HPDE6-E6E7 (cell line): ENCODE data around the gene GUCA1A.

Source experiments
- DNase-seq: peaks from one replicate; pipeline ENCODE4 v3.0.0; 2011; ENCODE audit warnings: missing footprints; ENCODE audit errors: extremely low spot score

GUCA1A gene

DNA sequence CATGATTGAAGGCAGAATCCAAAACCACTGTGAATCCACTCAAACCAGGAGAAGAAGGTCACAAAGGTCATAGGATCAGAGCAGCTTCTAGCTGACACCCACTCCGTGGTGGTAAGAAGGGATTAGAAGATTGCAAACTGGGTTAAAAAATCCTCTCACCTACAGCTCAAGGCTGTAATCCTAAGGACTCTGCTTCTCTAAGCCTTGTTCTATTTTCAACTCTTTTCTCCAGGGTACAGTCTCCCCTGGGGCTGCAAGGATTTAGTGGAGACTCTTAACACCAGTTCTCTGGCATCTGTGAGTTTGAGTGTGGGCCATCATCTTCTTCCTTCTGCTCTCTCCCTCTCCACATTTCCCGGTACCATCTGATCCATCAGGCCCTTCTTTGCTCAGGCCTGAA, at the start of gene GUCA1A:
Gene GUCA1A, plus strand, starts transcription at position 264 of the 400 bp plus-strand sequence. CDS start 250 bp downstream, outside the sequence.
- DNase-seq, result no peak

DNA sequence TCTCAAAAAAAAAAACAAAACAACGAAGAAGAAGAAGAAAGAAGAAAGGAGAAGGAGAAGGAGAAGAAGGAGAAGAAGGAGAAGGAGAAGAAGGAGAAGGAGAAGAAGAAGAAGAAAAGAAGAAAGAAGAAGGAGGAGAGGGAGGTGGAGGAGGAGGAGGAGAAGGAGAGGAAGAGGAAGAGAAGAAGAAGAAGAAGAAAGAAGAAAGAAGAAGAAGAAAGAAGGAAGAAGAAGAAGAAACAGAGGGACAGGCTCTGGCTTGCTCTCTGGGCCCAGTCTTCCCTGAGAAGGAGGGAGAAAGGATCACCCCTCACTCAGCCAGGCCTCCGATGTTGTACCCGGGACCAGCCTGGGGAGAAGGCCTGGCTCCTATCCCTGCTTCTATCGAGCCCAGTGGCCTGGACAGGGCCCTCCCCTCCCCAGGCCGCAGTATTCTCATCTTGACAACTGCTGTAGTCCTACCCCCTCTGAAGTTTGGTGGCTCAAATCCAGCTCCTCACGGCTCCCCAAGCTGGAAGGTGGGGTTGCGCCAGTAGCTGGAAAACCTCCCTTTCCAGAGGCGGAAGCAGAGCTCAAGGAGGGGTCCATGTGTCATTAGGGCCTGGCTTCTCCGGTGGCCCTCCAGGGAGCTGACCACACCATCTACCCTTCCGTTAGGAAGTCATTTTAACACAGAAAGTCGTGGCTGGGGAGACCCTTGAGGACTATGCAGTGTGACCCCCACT, 49.6 kb upstream of the GUCA1A start:
- DNase-seq, result no peak

- no peak for DNase-seq
These were observed 48.8 kb upstream of the GUCA1A start for GRCh38 chr6:42124223-42124836.

- DNase-seq, result no peak
These were observed 47.9 kb upstream of the GUCA1A start for GRCh38 chr6:42125231-42125630.

DNA sequence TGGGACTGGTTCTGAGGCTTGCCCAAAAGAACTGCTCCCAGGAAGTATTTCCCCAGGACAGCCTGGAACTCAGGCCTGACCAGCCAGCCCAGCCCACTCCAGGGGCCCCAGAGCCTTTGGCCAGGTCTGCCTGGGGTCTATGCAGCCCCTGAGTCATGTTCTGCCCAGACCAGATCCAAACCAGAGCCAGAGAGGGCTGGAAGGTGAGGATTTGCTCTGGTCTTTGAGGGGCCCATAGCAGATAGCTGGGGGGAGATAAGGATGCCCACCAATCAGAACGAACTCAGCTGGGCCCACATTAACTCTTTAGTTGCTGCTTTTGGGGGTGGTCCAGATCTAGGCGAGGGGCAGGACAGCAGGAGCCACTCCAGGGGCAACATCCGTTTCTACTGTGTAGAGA, 47.5 kb upstream of the GUCA1A start:
- DNase-seq, result no peak

DNA sequence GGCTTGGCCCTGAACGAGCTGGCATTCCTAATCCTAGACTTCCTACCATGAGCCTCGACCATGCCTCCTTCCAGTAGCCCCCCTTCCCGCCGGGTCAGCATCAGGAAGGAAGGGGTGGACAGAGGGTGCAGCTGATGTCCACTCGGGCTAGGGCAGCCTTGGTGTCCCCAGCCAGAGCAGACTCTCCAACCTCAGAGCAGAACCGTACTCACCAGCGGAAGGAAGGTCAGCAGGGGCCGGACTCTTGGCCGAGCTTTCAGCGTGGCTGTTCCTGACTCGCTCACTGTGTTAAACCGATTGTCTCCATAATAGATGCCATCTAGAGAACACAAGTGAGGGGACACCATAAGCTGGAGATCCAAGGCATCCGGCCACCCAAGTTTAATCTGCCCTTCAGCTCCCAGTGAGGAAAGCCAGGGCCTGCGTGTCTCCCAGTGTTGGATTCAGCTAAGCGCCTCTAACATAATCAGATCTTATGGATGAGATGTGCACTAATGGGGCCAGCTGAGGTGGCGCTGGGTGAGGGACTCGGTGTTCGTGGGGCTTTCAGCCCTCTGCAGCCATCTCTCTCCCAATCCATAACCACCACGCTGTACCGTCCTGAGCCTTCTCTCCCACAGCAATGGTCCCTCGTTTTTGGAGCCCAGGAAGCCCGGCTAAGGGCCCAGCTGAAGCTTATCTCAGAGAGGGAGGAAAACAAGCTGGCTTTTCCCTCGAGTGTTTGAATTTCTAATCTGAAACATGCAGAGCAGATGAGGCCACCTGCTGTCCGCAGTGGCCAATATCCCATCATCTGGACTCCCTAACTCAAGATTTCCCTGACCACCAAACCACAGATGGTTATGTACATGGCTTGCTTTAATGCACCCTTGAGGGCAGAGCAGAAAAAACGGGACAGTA, 44.5 kb upstream of the GUCA1A start:
- DNase-seq, result no peak

- DNase-seq, result no peak
These were observed 43.8 kb upstream of the GUCA1A start for GRCh38 chr6:42129360-42129676.

- DNase-seq, result no peak
These were observed 41.6 kb upstream of the GUCA1A start for GRCh38 chr6:42131531-42131930.

DNA sequence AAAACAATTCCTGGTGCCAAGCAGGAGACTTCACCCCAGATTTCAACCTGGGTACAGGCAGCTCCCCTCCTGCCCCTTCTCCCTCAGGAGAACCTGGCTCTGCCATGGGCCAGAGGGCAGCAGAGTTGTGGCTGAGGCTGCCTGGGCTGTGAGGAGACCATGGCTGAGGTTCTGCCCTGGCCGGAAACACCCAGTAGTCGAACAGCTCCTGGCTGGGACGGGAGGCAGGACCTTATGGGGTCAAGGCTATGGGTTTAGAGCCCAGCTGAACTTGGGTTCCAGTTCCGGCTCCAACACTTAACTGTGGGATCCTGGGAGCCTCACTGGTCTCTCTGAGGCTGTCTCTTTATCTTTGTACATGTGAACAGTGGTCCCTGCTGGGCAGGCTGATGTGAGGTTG, 39.2 kb upstream of the GUCA1A start:
- no peak for DNase-seq

DNA sequence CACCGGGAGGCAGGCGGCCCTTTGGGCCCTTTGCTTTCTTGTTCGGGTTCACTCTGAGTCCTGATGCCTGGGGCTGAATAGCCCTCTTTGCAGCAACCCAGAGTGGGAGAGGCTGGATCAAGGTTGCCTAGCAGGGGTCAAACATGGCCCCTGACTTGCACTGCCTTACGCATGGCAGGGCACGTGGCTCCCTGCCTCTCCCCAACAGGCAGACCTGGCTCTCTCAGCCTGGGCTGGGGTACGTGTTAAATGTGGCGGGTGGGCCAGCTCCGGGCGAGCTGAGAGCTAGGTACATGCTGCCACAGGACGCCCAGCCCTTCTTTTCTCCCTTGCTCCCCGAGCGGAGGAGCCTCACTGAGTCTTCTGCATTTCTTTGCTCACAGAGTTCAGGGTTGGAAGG, 38.0 kb upstream of the GUCA1A start:
- no peak for DNase-seq

- DNase-seq, result no peak
These were observed 37.4 kb upstream of the GUCA1A start for GRCh38 chr6:42135722-42136121.

- DNase-seq, result no peak
These were observed 36.5 kb upstream of the GUCA1A start for GRCh38 chr6:42136508-42137193.

GRCh38 chr6:42137194-42137753, 35.9 kb upstream of the GUCA1A start:
- no peak for DNase-seq

- no peak for DNase-seq
These were observed 35.0 kb upstream of the GUCA1A start for GRCh38 chr6:42138190-42138589.

DNA sequence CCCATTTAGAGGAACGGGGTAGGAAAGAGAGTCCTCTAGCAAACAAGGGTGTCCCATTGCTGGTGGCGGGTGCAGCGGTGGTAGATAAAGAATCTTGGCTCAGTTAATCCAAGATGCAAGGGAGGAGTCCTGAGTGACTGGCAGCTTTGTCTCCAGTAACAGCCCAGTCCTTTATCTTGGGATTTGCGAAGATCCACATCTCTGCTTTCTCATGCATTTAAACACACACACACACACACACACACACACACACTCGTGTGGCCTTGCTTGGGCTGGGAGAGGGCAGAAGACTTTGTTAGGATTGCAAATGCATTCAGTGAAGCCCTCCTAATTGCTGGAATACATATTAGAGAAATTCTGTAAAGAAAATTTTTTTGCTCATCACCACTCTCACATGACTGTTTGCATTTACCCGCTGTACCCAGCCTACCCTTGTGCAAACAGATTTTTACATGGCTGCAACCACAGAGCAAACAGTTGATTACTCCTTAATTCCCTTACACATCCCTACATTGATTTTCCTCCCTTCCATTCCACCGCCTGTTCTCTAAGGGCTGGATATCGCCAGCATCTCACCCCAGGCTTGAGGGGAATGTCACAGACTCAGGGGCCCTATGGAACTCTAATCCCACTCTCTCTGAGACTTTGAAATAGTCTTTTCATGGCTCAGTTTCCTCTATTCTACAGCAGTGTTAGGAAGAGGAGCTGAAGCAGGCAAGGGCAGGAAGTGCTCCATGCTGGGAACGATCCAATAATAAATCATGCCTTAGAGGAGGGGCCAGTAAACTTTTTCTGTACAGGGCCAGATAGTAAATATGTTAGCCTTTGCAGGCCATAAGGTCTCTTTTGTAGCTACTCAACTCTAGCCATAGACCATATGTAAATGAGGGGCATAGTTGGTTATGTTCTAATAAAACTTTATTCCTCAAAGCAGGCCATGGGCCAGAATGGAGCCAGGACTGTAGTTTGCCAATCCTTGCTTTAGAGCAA, 34.2 kb upstream of the GUCA1A start:
- no peak for DNase-seq

DNA sequence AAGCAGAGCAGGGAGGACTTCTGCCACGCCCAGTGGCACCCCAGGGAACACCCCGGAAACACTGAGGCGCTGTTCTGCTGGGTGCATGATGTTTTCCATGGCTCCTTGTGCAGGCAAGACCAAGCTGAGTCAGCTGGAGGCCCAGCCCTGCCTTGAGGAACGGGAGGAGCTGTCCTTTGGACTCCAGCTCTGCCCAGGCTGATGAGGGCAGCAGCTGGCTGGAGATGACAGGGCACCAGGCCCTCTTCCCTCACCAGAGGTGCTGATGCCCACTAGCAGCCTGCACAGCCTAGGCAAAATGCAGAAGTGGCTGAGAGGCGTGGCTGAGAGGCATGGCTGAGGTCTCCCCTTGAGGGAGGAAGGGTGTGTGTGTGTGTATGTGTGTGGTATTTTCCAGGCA, 33.1 kb upstream of the GUCA1A start:
- DNase-seq, result peak; percentile 91

GRCh38 chr6:42140756-42141602, 32.2 kb upstream of the GUCA1A start:
- no peak for DNase-seq

DNA sequence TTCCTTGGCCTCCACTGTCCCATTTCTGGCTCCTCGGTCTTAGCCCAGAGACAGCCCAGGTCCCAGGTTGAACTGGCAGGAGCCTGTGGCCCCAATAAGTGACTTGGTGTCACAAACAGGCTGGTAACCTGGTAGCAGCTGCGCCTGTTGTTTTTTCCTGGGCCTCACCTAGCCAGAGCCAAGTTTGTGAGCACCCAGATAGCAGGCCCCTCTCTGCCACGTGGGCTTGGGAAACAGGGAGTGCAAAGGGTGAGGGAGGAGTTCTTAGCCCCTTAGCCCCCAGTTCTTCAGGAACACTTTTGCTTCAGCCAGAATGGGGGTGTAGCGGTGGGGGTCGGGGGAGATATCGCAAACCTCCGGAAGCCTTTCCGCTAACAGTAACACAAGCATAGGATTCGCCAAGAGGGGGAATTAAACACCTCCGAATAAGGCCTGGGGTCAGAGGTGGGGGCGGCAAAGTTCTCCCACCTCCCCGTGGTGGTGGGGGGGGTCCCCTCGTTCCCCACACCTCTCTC, 31.5 kb upstream of the GUCA1A start:
- DNase-seq, result no peak

- DNase-seq, result peak; percentile 77
These were observed 30.9 kb upstream of the GUCA1A start, which contains the start of gene C6orf132 for GRCh38 chr6:42142118-42142835. Gene C6orf132 (minus strand): TSS chr6:42142620. CDS start chr6:42142444, 176 bp downstream.
